HCT116 (cell line): ENCODE measurements around the gene C10orf95.

ENCODE experiments used
- ATF3 ChIP-seq: IDR thresholded peaks from 2 replicates; pipeline ENCODE4 v1.6.1; 2012
- CEBPB ChIP-seq: IDR thresholded peaks from 2 replicates; pipeline ENCODE4 v1.6.1; 2012; ENCODE audit warnings: low read depth
- ELF1 ChIP-seq: IDR thresholded peaks from 2 replicates; pipeline ENCODE4 v1.6.1; 2012; ENCODE audit warnings: low read depth, borderline replicate concordance
- EZH2 ChIP-seq: fragments of 200-600 bp; sonication (generic); IDR thresholded peaks from 2 replicates; pipeline ENCODE4 v1.6.1; 2017; ENCODE audit warnings: antibody characterized with exemption, mixed run types
- FOSL1 ChIP-seq: IDR thresholded peaks from 2 replicates; pipeline ENCODE4 v1.6.1; 2012; ENCODE audit warnings: low read depth
- JUND ChIP-seq: IDR thresholded peaks from 2 replicates; pipeline ENCODE4 v1.6.1; 2012
- POLR2A ChIP-seq: IDR thresholded peaks from 2 replicates; pipeline ENCODE4 v1.7.0; 2011; ENCODE audit warnings: borderline replicate concordance; ENCODE audit not compliant: insufficient read depth, insufficient read length; ENCODE audit errors: extremely low read depth
- POLR2AphosphoS5 ChIP-seq: IDR thresholded peaks from 2 replicates; pipeline ENCODE4 v1.6.1; 2011; ENCODE audit warnings: mild to moderate bottlenecking, low read depth, low read length, moderate library complexity
- RAD21 ChIP-seq: IDR thresholded peaks from 2 replicates; pipeline ENCODE4 v1.6.1; 2012; ENCODE audit warnings: low read depth, mild to moderate bottlenecking
- YY1 ChIP-seq: IDR thresholded peaks from 2 replicates; pipeline ENCODE4 v1.6.1; 2011; ENCODE audit warnings: low read length, low read depth, moderate library complexity, mild to moderate bottlenecking; ENCODE audit not compliant: insufficient replicate concordance; ENCODE audit errors: extremely low read depth
- ZBTB33 ChIP-seq: IDR thresholded peaks from 2 replicates; pipeline ENCODE4 v1.6.1; 2011; ENCODE audit warnings: mild to moderate bottlenecking, low read length, moderate library complexity; ENCODE audit not compliant: insufficient replicate concordance; ENCODE audit errors: extremely low read depth
- ZNF274 ChIP-seq: fragments of 200-500 bp; sonication (Bioruptor generic); IDR thresholded peaks from 2 replicates; pipeline ENCODE4 v1.6.1; 2014; ENCODE audit warnings: mild to moderate bottlenecking, low read depth, low read length, inconsistent platforms
- TF ChIP-seq, protein P1 (sequence below), 3 experiments: fragments of 200-600 bp in 1 of 3; sonication (generic) in 1 of 3; IDR thresholded peaks in 2 of 3; conservative IDR thresholded peaks in 1 of 3; 2 replicates each; pipeline ENCODE4 v1.5.1; 2012 to 2017; ENCODE audit warnings: low read depth in 2 of 3, low read length in 2 of 3, antibody characterized with exemption in 1 of 3, borderline replicate concordance in 1 of 3, control low read depth in 1 of 3, mild to moderate bottlenecking in 1 of 3, mixed read lengths in 1 of 3, mixed run types in 1 of 3, moderate library complexity in 1 of 3; ENCODE audit not compliant: insufficient read depth in 1 of 3
- TF ChIP-seq, protein P2 (sequence below): IDR thresholded peaks from 2 replicates; pipeline ENCODE4 v1.6.1; 2012

DNA sequence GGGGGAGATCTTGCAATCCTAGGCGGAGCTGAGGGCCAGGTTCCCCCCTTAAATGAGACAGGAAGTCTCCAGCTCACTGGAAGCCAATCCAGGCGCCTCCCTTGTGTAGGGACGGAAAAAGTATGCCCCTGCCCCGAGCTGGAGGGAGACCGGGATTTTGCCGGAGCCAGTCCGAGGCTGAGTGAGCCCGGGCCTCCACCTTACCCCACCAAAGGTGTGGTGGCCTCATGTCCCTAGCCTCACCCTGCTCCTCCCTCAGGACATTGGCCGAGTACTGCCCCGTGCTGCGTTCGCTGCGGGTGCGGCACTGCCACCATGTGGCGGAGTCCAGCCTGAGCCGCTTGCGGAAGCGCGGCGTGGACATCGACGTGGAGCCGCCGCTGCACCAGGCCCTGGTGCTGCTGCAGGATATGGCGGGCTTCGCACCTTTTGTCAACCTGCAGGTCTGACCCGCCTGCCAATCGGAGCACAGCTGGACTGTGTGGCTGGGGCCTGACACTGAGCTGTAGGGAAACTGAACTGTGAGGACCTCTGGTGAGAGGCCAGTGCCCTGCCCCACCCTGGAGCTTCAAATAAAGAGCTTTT lies 28.7 kb downstream of the C10orf95 start:
- TF ChIP-seq, protein P1, sequence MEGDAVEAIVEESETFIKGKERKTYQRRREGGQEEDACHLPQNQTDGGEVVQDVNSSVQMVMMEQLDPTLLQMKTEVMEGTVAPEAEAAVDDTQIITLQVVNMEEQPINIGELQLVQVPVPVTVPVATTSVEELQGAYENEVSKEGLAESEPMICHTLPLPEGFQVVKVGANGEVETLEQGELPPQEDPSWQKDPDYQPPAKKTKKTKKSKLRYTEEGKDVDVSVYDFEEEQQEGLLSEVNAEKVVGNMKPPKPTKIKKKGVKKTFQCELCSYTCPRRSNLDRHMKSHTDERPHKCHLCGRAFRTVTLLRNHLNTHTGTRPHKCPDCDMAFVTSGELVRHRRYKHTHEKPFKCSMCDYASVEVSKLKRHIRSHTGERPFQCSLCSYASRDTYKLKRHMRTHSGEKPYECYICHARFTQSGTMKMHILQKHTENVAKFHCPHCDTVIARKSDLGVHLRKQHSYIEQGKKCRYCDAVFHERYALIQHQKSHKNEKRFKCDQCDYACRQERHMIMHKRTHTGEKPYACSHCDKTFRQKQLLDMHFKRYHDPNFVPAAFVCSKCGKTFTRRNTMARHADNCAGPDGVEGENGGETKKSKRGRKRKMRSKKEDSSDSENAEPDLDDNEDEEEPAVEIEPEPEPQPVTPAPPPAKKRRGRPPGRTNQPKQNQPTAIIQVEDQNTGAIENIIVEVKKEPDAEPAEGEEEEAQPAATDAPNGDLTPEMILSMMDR (IDR thresholded peaks at IDR 0.05 in 2 of 3, conservative IDR thresholded peaks at IDR 0.05 in 1 of 3; ENCODE audit: borderline replicate concordance in 1 of 3, insufficient read depth in 1 of 3, low read depth in 2 of 3, low read length in 2 of 3) = peak in 2 of 3 experiments; percentile 95 to 96; a peak in 4 of 6 replicates
- TF ChIP-seq EZH2 (no peak), POLR2A (no peak), ELF1 (no peak), JUND (no peak), FOSL1 (no peak), CEBPB (no peak), POLR2AphosphoS5 (peak; percentile 81), YY1 (peak; percentile 86), ZNF274 (no peak), ATF3 (no peak), RAD21 (no peak), ZBTB33 (no peak)
- TF ChIP-seq, protein P2, sequence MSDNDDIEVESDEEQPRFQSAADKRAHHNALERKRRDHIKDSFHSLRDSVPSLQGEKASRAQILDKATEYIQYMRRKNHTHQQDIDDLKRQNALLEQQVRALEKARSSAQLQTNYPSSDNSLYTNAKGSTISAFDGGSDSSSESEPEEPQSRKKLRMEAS = no peak
